Mesenchymal stem cell (in vitro differentiated cells and primary cell): ENCODE measurements around the gene DCAF4.

Experiments
- DNase-seq: peaks from one replicate; pipeline ENCODE4 v3.0.0-alpha.2; 2013
- H2AFZ ChIP-seq: one replicate; pipeline ENCODE4 v1.6.1; 2013; ENCODE audit warnings: low read depth, mild to moderate bottlenecking, control low read depth, inconsistent platforms, low read length, moderate library complexity
- H2AK5ac ChIP-seq: 2 replicates; pipeline ENCODE4 v1.6.1; 2013; ENCODE audit warnings: low read length, moderate library complexity, mild to moderate bottlenecking, inconsistent platforms; ENCODE audit not compliant: severe bottlenecking
- H2BK120ac ChIP-seq: one replicate; pipeline ENCODE4 v1.6.1; 2013; ENCODE audit warnings: low read depth, mild to moderate bottlenecking, inconsistent platforms, low read length, moderate library complexity
- H2BK12ac ChIP-seq, 2 experiments: one replicate each; pipeline ENCODE4 v1.6.1; 2013; ENCODE audit warnings: inconsistent platforms in 2 of 2, low read length in 2 of 2, mild to moderate bottlenecking in 2 of 2, moderate library complexity in 2 of 2, control low read depth in 1 of 2
- H2BK15ac ChIP-seq: one replicate; pipeline ENCODE4 v1.6.1; 2013; ENCODE audit warnings: mild to moderate bottlenecking, low read depth, inconsistent platforms; ENCODE audit not compliant: poor library complexity, severe bottlenecking
- H2BK5ac ChIP-seq: 2 replicates; pipeline ENCODE4 v1.6.1; 2013; ENCODE audit warnings: low read depth, mild to moderate bottlenecking, low read length, control low read depth, inconsistent platforms; ENCODE audit not compliant: poor library complexity, severe bottlenecking
- H3K14ac ChIP-seq, 2 experiments: one replicate each; pipeline ENCODE4 v1.6.1; 2013; ENCODE audit warnings: inconsistent platforms in 2 of 2, low read length in 2 of 2, control low read depth in 1 of 2, mild to moderate bottlenecking in 1 of 2, moderate library complexity in 1 of 2
- H3K18ac ChIP-seq, 2 experiments: one replicate each; pipeline ENCODE4 v1.6.1; 2013; ENCODE audit warnings: inconsistent platforms in 2 of 2, low read length in 2 of 2, control low read depth in 1 of 2, low read depth in 1 of 2, mild to moderate bottlenecking in 1 of 2
- H3K23ac ChIP-seq, 2 experiments: one replicate each; pipeline ENCODE4 v1.6.1; 2013; ENCODE audit warnings: inconsistent platforms in 2 of 2, low read length in 2 of 2, mild to moderate bottlenecking in 2 of 2, moderate library complexity in 2 of 2, control low read depth in 1 of 2
- H3K27ac ChIP-seq: 2 replicates; pipeline ENCODE4 v1.5.1; 2013; ENCODE audit warnings: mild to moderate bottlenecking, moderate library complexity, low read length, control low read depth, inconsistent platforms; ENCODE audit not compliant: poor library complexity, severe bottlenecking
- H3K27me3 ChIP-seq, 2 experiments: 2 replicates each; pipeline versions ENCODE4 v1.6.1 to v1.7.0; 2013; ENCODE audit warnings: low read length in 2 of 2, mild to moderate bottlenecking in 2 of 2, moderate library complexity in 2 of 2, control low read depth in 1 of 2, inconsistent platforms in 1 of 2; ENCODE audit not compliant: control insufficient read depth in 1 of 2, insufficient read depth in 1 of 2
- H3K36me3 ChIP-seq, 2 experiments: 2 replicates each; pipeline versions ENCODE4 v1.6.1 to v1.7.0; 2013; ENCODE audit warnings: low read length in 2 of 2, control low read depth in 1 of 2, inconsistent platforms in 1 of 2, low read depth in 1 of 2, mild to moderate bottlenecking in 1 of 2; ENCODE audit not compliant: insufficient read depth in 2 of 2, control insufficient read depth in 1 of 2
- H3K4ac ChIP-seq, 2 experiments: one replicate each; pipeline ENCODE4 v1.6.1; 2013; ENCODE audit warnings: inconsistent platforms in 2 of 2, low read length in 2 of 2, mild to moderate bottlenecking in 2 of 2, moderate library complexity in 2 of 2, control low read depth in 1 of 2, low read depth in 1 of 2
- H3K4me1 ChIP-seq: 2 replicates; pipeline ENCODE4 v1.6.1; 2013; ENCODE audit warnings: low read depth, low read length, control low read depth; ENCODE audit not compliant: control insufficient read depth, insufficient read depth
- H3K4me2 ChIP-seq: 2 replicates; pipeline ENCODE4 v1.6.1; 2013; ENCODE audit warnings: low read length, mild to moderate bottlenecking, inconsistent platforms; ENCODE audit not compliant: poor library complexity, severe bottlenecking
- H3K4me3 ChIP-seq, 2 experiments: 2 replicates each; pipeline versions ENCODE4 v1.5.1 to v1.7.0; 2013; ENCODE audit warnings: low read length in 2 of 2, mild to moderate bottlenecking in 2 of 2, control low read depth in 1 of 2, low read depth in 1 of 2; ENCODE audit not compliant: insufficient read depth in 1 of 2
- H3K79me1 ChIP-seq: replicated peaks from 2 replicates; pipeline ENCODE4 v1.6.1; 2013; ENCODE audit warnings: mild to moderate bottlenecking, control low read depth, low read length, inconsistent platforms; ENCODE audit not compliant: poor library complexity, severe bottlenecking
- H3K9ac ChIP-seq: 2 replicates; pipeline ENCODE4 v1.7.0; 2013; ENCODE audit warnings: mild to moderate bottlenecking, low read length, moderate library complexity
- H3K9me3 ChIP-seq: 2 replicates; pipeline ENCODE4 v1.7.0; 2013; ENCODE audit warnings: mild to moderate bottlenecking, low read length; ENCODE audit not compliant: control insufficient read depth
- H4K8ac ChIP-seq: one replicate; pipeline ENCODE4 v1.6.1; 2013; ENCODE audit warnings: inconsistent platforms, mild to moderate bottlenecking, low read length, moderate library complexity
- H4K91ac ChIP-seq: one replicate; pipeline ENCODE4 v1.6.1; 2013; ENCODE audit warnings: mild to moderate bottlenecking, low read length, inconsistent platforms
- WGBS: methylation state at CpG from one replicate; pipeline ENCODE4 v1.1.7; 2013; ENCODE audit warnings: mixed read lengths; 5-methylcytosine and 5-hydroxymethylcytosine counted together

The DCAF4 gene

DNA sequence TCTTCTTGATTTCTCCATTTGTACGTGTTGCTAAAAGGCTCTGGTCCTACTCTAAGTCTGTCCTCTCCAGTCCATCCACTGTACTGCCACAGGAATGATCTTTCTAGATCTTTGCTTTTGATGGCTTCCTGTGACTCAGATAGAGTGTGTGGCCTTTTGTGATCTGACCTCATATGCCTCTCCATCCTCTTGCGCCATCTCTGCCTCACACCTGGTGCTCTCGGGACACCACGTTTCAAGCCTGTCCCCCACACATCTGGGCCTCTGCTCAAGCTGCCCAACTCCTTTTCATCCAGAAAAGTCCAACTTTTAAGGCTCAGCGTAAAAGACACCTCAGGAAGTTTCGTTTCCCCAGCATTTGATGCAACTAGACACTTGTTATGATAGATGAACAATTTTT, 39.0 kb downstream of the DCAF4 start:
- Histone ChIP-seq H3K4me1 (peaks cover 5% of the 10 kb centered on the region), H3K79me1 (peaks cover 3% of the 10 kb centered on the region), H3K4ac (no peak overlapping the region), H3K18ac (no peak overlapping the region), H2AFZ (no peak overlapping the region), H2BK12ac (no peak overlapping the region), H3K9ac (no peak overlapping the region), H3K23ac (no peak overlapping the region), H3K9me3 (no peaks in the 10 kb centered on the region), H4K8ac (no peak overlapping the region), H2AK5ac (no peak overlapping the region), H3K27me3 (no peaks in the 10 kb centered on the region), H4K91ac (no peak overlapping the region), H3K4me2 (no peak overlapping the region), H3K14ac (no peak overlapping the region), H2BK5ac (no peak overlapping the region), H2BK15ac (no peak overlapping the region), H2BK120ac (no peak overlapping the region), H3K4me3 (no peak overlapping the region), H3K27ac (no peak overlapping the region), H3K36me3 (peaks cover 33 to 42% of the 10 kb centered on the region in 2 experiments)
- WGBS = 80% methylated on average over 4 of the region's 6 CpGs
- DNase-seq = peak; percentile 57

DNA sequence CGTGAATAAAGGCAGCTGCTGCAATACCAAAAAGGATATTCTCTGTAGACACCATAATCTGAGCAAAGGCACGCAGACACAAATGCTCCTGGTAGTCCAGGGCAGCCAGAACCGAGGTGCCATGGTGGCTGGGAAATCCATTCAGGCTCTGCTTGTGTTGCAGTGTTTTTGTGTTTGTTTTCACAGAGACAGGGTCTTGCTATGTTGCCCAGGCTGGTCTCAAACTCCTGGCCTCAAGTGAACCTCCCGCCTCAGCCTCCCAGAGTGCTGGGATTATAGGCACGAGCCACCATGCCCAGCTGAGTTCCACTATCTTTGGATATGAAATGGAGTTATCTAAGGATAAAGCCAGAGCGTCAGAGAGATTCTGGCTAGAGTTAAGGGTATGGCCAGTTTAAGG, 39.8 kb downstream of the DCAF4 start:
- 98% methylated on average over 6 of the region's 6 CpGs for WGBS
- Histone ChIP-seq H3K4ac (no peak overlapping the region), H2BK12ac (no peak overlapping the region), H3K14ac (no peak overlapping the region), H2BK120ac (no peak overlapping the region), H3K4me1 (peaks cover 5% of the 10 kb centered on the region), H2AK5ac (no peak overlapping the region), H3K27me3 (no peaks in the 10 kb centered on the region), H3K27ac (no peak overlapping the region), H2BK15ac (no peak overlapping the region), H3K23ac (no peak overlapping the region), H3K36me3 (peaks cover 33 to 43% of the 10 kb centered on the region in 2 experiments), H3K9ac (no peak overlapping the region), H3K4me2 (no peak overlapping the region), H4K8ac (no peak overlapping the region), H3K4me3 (no peak overlapping the region), H2BK5ac (no peak overlapping the region), H3K9me3 (no peaks in the 10 kb centered on the region), H2AFZ (no peak overlapping the region), H4K91ac (no peak overlapping the region), H3K79me1 (peaks cover 3% of the 10 kb centered on the region), H3K18ac (peak overlapping the region in 1 of 2 experiments; percentile 28)
- DNase-seq = no peak

DNA sequence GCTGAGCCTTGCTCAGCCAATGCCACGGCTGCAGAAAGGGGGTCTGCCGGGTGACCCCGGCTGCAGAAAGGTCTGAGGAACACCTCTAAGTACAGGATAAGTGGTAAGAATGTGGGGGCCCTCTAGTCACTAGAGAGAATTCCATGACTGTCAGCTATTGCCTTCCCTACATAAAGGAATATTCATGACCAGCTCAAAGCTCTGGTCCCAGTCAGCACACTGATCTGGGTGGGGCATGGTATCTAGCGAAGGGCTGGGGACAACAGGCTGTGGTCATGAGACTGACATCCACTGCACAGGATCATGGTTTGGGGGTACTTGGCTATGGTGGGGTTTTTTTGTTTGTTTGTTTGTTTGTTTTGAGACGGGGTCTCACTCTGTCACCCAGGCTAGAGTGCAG, 42.1 kb downstream of the DCAF4 start:
- H3K4me2 ChIP-seq = no peak overlapping the region
- H2BK15ac ChIP-seq = no peak overlapping the region
- peaks cover 4% of the 10 kb centered on the region for H3K79me1 ChIP-seq
- H2AFZ ChIP-seq = no peak overlapping the region
- H3K18ac ChIP-seq = no peak overlapping the region
- no peak overlapping the region for H4K8ac ChIP-seq
- WGBS = 100% methylated on average over 5 of the region's 5 CpGs
- DNase-seq = no peak
- no peak overlapping the region for H2BK120ac ChIP-seq
- H4K91ac ChIP-seq = no peak overlapping the region
- H3K4ac ChIP-seq = no peak overlapping the region
- H3K4me3 ChIP-seq = no peak overlapping the region
- no peak overlapping the region for H3K14ac ChIP-seq
- H2BK5ac ChIP-seq = no peak overlapping the region
- no peak overlapping the region for H2BK12ac ChIP-seq
- no peaks in the 10 kb centered on the region for H3K4me1 ChIP-seq
- no peaks in the 10 kb centered on the region for H3K9me3 ChIP-seq
- H2AK5ac ChIP-seq = no peak overlapping the region
- H3K9ac ChIP-seq = no peak overlapping the region
- H3K27me3 ChIP-seq = no peaks in the 10 kb centered on the region
- H3K36me3 ChIP-seq = peaks cover 49 to 56% of the 10 kb centered on the region in 2 experiments
- H3K27ac ChIP-seq = no peak overlapping the region
- no peak overlapping the region for H3K23ac ChIP-seq

DNA sequence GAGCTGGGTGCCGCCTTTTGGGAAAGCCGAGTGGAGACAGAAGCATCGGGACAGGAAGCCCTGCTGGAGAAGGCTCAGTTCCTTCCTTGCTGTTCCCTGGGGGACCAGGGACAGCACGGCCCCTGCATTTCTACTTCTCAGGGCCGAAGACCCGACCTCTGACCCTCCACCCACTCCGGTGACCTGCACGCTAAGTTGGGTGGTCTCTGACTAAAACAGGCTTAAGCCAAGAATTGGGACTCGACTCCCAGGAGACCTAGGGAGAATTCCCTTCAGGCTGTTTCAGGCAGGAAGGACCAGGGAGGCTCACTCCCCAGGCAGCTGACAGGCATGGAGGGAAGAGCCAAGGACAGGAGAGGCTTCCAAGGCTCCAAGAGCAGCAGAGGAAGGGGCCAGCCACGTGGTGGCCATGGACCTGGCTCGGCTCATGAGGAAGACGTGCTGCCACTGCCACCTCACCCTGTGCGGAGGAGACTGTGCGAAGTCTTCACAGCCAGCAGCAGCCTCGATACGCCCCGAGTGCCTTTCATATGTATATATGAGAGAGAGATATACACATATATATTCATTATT, 43.9 kb downstream of the DCAF4 start:
- no peak overlapping the region for H2AFZ ChIP-seq
- 85% methylated on average over 10 of the region's 17 CpGs for WGBS
- H3K79me1 ChIP-seq = peaks cover 6% of the 10 kb centered on the region

More for the DNA sequence above, 43.9 kb downstream of the DCAF4 start:
- Histone ChIP-seq H2BK12ac (no peak overlapping the region), H3K4me3 (no peak overlapping the region), H3K4me2 (no peak overlapping the region), H3K27me3 (no peaks in the 10 kb centered on the region), H2AK5ac (no peak overlapping the region), H2BK15ac (no peak overlapping the region), H4K91ac (no peak overlapping the region), H3K9me3 (no peaks in the 10 kb centered on the region), H2BK120ac (no peak overlapping the region), H3K4me1 (no peaks in the 10 kb centered on the region), H3K18ac (no peak overlapping the region), H3K27ac (no peak overlapping the region), H3K36me3 (peaks cover 67 to 74% of the 10 kb centered on the region in 2 experiments), H3K9ac (no peak overlapping the region), H3K4ac (no peak overlapping the region), H3K23ac (no peak overlapping the region), H4K8ac (no peak overlapping the region), H2BK5ac (no peak overlapping the region), H3K14ac (no peak overlapping the region)
- DNase-seq = no peak
